ENCODE results near the gene FAF1.
"Not testable (repeated sequence)": the region's sequence is repeated elsewhere in the genome, so short reads cannot be mapped to it uniquely, and the experiment has no call there.

The FAF1 gene

DNA sequence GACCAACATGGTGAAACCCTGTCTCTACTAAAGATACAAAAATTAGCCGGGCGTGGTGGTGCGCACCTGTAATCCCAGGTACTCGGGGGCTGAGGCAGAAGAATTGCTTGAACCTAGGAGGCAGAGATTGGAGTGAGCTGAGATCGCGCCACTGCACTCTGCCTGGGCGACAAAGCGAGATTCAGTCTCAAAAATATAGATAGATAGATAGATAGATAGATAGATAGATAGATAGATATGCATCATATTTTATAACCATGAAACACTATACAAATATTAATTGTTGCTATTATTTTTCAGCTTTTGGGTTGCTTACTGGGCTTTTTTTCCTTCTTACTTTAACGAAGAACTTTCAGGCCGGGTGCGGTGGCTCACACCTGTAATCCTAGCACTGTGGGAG, 4.8 kb upstream of the FAF1 start:
- DNase-seq, result no peak

- peak in 7 of 51 donors; percentile 9 to 65 (median 40) for DNase-seq
Observed at GRCh38 chr1:50959303-50959912, 659 bp downstream of the FAF1 start.

DNA sequence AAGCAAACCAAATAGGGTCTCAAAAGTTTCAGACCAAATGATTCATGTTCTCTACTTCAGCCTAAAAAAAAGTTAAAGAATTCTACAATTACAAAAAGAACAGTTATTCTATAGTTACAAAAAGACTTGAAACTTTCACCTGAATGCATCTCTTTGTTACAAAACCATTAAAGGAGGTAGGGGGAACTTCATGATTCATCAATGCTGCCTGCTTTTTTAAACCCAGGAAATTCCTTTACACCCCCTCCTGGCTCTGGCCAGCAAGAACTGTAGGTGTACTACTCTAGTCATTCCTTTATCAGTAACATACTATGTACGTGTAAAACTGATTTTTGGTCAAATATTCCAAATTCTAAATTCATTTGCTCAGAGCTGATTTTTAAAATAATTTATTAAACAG, 5.0 kb downstream of the FAF1 start:
- DNase-seq, result no peak

DNA sequence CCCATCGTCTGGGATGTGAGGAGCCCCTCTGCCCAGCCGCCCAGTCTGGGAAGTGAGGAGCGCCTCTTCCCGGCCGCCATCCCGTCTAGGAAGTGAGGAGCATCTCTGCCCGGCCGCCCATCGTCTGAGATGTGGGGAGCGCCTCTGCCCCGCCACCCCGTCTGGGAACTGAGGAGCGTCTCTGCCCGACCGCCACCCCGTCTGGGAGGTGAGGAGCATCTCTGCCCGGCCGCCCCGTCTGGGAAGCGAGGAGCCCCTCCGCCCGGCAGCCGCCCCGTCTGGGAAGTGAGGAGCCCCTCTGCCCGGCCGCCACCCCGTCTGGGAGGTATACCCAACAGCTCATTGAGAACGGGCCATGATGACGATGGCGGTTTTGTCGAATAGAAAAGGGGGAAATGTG, 7.5 kb downstream of the FAF1 start:
- not testable (repeated sequence) for DNase-seq

DNA sequence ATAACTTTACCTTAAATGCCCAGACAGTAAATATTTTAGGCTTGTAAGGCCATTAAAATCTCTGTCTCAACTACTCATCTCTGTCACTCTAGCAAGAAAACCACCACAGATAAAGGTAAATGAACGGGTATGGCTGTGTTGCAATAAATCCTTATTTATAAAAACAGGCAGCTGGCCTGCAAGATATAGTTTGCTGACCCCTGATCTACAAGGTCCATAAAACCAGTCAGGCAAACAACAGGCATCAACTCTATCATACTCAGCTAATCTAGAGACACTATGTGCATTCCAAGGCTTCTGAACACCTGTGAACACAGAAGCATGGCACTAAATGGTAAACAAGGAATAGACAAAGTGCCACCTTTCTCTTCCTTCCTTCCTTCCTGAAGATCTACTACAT, 9.7 kb downstream of the FAF1 start:
- no peak for DNase-seq

GRCh38 chr1:50949286-50949982, 10.6 kb downstream of the FAF1 start:
- DNase-seq, result no peak

DNA sequence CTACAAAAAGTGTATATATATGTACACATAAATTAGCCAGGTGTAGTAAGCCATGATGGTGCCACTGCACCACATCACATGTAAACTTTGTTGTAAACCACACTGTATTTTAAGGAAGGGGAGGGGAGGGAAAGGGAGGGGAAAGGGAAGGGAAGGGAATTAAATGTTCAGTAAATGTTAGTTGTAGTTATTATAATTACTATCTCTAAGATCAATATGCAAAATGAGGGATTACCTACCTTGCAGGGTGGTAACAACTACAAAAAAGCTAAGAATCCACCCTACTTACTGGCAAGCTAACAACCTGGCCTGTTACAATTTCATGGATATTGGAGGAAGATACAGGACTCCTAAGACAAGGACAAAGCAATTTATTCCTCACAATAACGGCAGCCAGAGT, 17.7 kb downstream of the FAF1 start:
- DNase-seq, result no peak

GRCh38 chr1:50940291-50940690, 19.8 kb downstream of the FAF1 start:
- DNase-seq, result no peak

GRCh38 chr1:50936321-50936720, 23.7 kb downstream of the FAF1 start:
- DNase-seq, result no peak

DNA sequence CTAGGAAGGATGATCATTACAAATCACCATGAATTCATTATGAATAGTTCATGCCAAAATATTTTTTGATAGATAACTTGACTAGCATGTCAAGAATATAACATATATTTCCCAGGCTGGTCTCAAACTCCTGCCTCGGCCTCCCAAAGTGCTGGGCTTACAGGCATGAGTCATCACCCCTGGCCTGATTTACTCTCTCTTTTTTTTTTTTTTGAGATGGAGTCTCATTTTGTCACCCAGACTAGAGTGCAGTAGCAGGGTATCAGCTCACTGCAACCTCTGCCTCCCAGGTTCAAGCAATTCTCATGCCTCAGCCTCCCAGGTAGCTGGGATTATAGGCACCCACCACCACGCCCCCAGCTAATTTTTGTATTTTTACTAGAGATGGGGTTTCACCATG, 24.8 kb downstream of the FAF1 start:
- DNase-seq, result not testable (repeated sequence)

DNA sequence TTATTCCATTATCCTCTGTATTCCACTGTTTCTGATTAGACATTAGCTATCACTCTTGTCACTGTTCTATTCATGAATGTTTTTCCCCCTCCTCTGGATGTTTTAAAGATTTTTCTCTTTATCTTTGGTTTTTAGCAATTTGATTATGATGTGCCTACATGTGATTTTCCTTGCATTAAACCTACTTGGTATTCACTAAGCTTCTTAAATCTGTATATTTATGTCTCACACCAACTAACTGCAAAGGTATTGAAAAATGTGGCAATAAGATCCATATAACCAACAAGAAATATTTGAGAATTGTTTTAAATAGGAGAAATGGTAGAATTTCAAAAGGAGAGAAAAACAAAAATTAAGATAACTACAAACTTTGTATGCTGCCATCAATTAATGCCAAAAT, 25.2 kb downstream of the FAF1 start:
- no peak for DNase-seq

DNA sequence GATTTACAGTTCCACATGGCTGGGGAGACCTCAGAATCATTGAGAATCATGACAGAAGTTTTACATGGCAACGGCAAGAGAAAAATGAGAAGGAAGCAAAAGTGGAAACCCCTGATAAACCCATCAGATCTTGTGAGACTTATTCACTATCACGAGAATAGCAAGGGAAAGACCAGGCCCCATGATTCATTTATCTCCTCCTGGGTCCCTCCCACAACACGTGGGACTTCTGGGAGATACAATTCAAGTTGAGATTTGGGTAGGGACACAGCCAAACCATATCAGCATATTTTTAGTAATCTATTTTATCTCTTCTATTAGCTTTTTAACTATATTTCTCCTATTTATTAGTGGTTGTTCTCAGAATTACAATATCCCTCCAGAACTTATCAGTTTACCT, 26.3 kb downstream of the FAF1 start:
- not testable (repeated sequence) for DNase-seq

- not testable (repeated sequence) for DNase-seq
Observed at GRCh38 chr1:50932043-50932442, 28.0 kb downstream of the FAF1 start.

GRCh38 chr1:50930965-50931737, 28.9 kb downstream of the FAF1 start:
- DNase-seq, result peak in 2 of 51 donors; percentile 0 to 2

DNA sequence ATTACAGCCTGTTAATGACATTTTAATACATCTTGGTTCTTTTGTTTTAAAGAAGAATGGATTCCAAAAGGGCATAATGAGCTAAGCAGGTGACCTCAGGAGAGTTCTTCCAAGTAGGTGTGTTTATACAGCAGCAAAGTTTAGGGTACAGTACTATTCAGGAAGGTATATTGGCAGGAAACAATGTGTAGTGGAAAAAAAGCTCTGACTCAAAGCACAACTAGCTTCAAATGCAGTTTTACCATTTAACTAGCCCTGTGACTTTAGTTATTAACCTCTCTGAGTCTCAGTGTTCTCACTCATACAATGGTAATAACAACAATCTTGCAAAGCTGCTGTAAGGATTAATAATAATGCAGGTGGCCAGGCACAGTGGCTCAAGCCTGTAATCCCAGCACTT, 29.9 kb downstream of the FAF1 start:
- DNase-seq, result no peak

- peak in 1 of 51 donors; percentile 25 for DNase-seq
Observed at GRCh38 chr1:50929376-50929958, 30.6 kb downstream of the FAF1 start.

- DNase-seq, result no peak
Observed at GRCh38 chr1:50923564-50923963, 36.5 kb downstream of the FAF1 start.

GRCh38 chr1:50921029-50921428, 39.0 kb downstream of the FAF1 start:
- DNase-seq, result no peak

GRCh38 chr1:50920409-50920808, 39.7 kb downstream of the FAF1 start:
- DNase-seq, result no peak

GRCh38 chr1:50917138-50918137, 42.6 kb downstream of the FAF1 start:
- no peak for DNase-seq

DNA sequence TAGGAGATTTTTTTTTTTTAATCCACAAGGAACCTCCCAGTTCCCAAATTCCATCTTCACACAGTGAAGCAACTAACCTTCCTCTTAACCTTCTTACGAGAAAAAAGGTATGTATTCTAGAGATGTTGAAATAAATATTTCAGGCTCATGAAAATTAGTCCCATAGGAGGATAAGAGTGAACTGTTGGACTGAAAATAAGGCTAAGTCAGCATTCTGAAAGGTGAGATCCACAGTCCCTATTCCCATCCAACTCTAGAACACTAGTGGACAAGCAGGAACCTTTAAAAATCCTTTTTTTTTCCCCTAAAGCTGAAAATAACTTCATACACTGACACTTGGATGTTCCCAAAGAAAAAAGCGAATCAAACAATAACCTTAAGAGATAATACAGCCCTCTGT, 44.4 kb downstream of the FAF1 start:
- no peak for DNase-seq

Data from hypothalamus (tissue), 51 donors.